DMS 273 treated with DMSO at 0.1 percent for 48 hours (cell line): ENCODE results near the gene CRTC1.

Experiments
- DNase-seq: peaks from one replicate; lab custom pipeline; 2025; lab: John Stamatoyannopoulos, UW

Gene CRTC1

DNA sequence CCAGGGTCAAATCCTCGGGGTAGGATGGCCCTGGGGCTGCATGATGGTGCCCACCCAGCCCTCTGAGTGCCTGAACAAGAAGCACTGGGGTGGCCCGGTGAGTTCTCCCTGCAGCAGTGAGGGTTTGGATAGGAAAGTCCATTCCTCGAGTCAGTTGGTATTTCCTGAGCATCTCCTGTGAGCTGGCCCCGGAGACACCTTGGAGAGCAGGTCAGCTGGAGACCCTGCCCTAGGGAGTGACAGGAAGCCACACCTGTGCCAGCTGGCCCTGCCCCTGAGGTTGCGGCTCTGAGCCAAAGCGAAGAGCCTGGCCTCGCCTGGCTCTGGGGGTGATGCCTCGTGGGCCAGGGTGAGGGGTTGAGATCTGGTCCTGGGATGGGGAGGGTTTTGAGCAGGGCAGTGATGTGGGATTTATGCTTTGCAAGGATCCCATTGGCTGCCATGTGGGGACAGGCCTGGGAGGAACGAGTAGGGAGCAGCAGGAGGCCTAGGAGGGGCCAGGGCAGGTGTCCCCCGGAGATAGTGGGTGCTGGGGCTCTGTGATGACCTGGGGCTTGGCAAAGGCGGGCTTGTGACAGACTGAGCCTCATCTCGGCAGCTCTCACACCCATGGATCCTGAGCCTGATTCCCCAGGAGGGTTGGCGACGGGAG is 16.0 kb downstream of the CRTC1 start:
- DNase-seq, result no peak

DNA sequence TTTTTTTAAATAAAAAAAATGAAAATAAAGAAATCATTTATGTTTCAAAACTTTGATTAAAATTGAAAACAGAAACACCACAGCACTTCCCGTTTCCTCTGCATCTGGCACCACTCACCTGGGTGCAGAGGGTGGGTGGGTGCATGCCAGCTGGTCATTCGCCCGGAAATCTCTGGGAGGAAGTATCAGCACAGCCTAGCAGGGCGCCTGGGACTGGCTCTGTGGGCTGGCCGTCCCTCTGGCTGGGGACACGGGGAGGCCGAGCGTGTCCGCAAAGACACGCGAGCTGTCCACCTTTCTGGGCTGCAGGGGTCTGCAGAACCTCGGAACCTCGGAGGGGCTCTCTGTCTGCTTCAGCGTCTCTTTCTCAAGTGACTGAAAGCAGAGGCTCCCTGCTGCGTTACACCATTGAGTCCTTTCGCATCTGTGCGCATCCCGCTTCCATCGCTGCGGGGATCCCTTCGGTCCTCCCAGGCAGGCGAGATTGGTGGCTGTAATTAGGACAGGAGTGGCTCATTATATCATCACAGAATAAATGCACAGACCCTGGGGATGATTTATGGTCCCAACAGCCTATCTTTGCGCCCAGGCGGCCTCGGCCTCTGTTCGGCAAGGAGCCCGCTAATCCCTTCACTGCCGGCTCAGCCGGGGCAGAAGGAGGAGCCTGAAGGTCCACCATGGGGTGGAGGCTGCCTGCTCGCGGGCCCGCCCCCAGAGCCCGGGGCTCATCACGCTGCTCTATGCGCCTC is 17.2 kb downstream of the CRTC1 start:
- peak; percentile 13 for DNase-seq

DNA sequence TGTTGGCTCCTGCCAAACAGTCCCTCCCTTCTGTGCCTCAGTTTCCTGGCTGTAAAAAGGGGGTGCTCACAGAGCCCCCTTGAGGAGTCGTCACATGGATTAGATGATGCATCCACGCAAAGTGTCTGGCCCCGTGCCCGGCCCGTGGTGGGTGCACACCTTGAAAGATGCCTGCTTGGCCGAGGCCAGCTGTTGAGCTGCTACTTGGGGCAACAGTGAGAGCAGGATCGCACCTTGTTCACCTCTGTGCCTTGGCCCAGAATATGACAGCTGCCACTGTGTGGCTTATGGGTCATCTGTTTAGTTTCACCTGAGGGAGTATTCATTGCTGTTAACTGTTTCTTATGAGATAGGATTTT is 17.7 kb downstream of the CRTC1 start:
- no peak for DNase-seq

DNA sequence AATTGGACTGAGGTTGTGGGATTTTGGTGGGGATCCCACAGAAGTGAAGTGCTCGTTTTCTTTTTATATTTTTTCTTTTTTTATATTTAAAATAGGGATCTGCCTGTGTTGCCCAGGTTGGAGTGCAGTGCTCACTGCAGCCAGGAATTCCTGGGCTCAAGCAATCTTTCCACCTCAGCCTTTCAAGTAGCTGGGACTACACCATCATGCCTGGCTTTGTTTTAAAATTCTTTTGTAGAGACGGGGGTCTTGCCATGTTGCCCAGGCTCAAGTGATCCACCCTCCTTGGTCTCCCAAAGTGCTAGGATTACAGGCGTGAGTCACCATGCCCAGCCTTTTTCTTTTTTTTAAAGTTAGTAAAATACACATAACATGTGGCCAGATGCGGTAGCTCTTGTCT is 20.6 kb downstream of the CRTC1 start:
- no peak for DNase-seq

DNA sequence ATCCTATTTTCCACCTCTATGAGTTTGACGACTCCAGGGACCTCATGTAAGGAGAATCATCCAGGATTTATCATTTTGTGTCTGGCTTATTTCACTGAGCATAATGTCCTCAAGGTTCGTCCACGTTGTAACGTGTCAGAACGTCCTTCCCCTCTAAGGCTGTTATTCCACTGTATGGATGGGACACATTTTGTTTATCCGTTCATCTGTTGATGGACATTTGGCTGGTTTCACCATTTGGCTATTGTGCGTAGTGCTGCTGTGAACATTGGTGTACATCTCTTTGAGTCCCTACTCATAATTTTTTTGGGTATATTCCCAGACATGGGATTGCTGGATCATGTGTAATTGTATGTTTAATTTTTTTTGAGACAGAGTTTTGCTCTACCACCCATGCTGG is 21.5 kb downstream of the CRTC1 start:
- DNase-seq, result no peak

DNA sequence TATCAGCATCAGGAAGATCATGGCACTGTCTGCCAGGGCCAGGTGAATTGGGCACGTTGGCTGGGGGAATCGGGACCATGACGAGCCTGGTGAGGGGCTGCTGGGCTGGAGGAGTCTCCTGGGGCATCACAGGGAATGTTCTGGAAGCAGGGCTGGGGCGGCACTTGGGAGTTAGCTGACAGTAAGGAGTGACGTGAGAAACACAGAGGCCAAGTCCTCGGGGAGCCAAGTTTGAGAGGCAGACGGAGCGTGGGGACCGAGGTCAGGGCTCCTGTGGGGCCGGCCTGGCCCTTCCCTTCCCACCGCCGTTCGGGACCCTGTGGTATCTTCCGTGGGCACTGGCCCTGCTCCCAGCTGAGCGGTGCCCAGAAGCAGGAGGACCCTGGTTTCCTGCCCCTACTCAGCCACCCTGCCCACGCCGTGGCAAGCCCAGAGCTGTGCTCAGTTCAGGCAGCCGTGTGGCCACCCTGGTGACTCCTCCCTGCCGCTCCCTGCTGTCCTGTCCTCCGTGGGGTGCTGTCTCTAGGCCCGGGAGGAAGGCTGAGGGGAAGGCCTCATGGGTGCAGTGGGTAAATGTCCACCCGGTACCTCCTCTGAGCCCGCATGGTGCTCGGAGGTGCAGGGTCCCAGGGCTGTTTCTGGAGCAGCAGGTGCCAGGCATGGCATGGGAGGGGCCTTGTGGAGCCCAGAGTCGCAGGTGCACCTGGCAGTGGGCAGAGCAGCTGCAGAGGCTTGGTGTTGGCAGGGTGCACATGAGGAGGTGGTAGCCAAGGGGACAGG is 25.2 kb downstream of the CRTC1 start:
- DNase-seq, result no peak

DNA sequence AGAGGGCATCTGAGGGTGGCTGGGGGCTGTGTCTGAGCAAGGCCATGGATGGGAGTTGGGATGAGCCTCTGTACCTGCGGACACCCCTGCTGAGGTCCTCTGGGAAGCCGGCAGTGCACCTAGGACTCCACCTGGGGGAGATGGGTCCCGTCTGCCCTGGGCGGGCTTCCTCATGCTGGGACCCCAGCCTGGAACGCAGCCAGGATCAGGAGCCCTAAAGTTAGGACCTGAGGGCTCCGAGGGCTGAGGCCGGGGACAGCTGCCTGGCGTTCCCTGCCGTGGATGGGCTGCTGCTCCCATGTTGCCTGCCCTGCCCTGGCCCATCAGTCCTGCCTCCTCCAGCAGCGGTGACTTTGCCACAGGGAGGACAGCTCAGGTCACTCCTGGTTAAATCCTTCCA is 26.1 kb downstream of the CRTC1 start:
- DNase-seq, result no peak

DNA sequence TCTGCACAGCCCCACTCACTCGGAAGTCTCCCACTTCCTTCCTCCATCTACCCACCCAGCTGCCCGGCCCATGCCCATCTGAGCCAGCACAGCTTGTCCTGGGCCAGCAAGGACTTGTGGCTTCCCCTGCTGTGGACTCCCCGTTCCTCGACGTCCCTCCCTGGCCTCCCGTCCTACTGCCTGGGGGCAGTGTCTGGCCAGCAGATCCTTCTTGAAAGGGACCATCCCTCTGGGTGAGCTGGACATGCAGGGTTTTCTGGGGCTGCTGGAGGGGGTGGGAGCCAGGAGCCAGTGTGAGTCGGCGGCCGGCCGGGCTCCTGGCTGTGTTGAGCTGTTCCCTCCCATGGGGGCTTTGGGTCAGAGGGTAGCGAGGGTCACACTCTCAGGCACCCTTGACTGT is 26.7 kb downstream of the CRTC1 start:
- DNase-seq, result no peak

DNA sequence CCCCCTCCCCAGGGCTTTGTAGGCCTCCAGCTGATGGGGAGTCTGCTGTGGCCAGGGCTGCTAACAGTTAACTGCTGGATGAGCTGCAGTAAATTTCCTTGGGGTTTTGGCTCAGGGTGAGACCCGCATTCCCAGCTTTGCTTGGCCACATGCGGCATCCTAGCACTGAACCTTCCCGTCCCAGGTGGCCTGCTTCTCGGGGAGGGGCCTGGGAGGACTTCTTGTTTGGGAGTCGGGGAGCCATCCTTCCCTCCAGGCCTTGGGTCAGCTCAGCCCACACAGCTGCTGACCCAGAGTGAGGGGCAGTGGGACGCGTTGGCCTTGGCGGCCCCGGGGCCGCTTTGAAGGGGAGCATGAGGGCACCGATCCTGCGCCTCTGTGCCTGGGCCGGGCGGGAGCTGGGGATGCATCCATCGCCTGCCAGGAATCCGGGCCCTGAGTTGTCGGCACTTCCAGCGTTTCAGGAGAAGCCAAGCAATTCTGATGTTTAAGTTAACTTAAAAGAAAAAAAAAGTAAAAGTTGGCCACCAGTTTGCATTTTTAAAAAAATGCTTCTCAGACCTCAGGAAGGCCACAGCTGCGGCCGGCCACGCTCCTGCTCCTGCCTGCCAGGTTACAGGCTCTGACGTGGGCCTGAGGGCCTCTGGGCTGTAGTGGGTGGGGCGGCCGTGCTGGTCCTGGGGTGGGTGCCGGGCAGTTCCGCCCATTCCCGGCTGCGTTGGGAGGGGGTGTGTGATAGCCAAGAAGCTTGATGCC is 27.7 kb downstream of the CRTC1 start:
- DNase-seq, result no peak

DNA sequence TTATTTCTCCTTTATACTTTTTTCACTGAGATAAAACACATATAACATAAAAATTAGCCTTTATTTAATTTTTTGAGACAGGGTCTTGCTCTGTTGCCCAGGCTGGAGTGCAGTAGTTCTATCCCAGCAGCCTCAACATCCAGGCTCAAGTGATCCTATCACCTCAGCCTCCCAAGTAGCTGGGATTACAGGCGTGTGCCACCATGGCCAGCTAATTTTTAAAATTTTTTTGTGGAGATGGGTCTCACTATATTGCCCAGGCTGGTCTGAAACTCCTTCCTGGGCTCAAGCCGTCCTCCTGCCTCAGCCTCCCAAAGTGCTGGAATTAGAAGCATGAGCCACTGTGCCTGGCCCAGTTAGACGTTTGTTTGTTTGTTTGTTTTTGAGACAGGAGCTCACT is 28.4 kb downstream of the CRTC1 start:
- no peak for DNase-seq

DNA sequence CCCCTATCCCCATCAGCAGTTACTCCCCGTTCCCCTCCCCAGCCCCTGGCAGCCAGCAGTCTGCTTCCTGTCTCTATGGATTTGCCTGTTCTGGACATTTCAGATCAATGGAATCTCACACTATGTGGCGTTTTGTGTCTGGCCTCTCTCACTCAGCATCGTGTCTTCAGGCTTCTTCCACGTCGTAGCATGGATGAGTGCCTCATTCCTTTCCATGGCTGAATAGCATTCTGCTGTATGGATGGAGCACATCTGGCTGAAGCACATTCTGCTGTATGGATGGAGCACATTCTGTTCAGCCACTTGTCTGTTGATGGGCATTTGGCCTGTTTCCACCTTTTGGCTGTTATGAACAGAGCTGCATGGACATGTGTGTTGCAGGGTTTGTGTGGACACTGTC is 29.5 kb downstream of the CRTC1 start:
- DNase-seq, result no peak

DNA sequence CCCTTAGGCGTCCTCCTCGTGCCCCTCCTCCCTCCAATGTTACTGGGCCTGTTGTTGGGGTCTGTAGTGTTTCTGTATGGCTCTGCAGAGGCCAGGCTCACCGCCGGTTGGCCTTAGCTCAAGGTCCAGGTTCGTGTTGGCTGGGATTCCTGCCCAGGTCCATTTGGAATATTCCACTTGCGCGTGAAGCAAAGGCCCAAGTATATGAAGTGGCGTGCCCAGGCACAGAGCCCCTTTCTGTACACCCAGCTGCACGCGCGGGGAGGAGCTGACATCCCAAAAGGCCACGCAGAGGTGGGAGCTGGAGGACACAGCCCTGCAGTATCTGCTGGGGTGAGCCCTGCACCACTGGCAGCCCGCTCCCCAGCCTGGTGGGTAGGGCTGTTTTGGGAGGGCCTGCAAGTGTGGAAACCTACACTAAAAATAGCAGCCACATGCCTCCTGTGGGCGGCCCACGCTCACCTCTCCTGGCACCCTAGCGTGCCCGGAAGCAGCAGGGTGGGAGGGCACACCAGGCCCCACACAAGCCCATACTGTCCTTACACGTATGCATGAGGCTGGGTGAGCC is 30.2 kb downstream of the CRTC1 start:
- no peak for DNase-seq

DNA sequence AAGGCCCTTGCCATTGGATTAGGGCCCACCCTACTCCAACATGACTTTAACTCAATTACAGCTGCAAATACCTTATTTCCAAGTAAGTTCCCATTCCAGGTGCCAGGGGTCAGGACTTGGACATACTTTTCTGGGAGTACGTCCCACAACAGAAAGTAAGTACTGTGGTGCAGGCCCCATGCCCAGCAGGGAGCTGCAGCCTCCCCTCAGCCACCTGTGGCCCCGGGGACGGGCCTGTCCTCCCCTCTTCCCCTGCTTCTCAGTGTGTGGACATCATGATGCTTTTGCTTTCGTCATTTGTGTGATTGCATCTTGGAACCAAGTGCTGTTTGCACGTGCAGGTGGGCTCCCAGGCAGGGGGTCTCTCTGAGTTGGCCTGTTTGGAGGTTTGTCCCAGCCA is 31.9 kb downstream of the CRTC1 start:
- DNase-seq, result no peak

DNA sequence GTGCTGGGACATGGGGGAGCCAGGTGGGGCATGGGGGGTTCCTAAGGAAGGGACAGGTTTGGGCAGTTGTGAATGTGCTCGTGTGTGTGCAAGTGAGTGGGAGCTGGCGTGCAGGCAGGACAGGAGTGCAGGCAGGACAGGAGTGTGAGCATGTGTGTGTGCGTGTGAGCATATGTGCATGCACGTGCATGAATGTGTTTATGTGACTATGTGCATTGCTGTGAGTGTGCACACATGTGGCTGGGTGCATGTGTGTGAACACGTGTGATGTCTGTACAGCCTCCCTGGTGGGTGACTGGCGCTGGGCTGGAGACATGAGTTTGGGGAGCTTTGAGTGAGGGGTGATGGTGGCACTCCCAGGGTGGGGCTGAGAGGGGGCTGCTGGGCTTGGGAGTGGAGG is 33.4 kb downstream of the CRTC1 start:
- no peak for DNase-seq

DNA sequence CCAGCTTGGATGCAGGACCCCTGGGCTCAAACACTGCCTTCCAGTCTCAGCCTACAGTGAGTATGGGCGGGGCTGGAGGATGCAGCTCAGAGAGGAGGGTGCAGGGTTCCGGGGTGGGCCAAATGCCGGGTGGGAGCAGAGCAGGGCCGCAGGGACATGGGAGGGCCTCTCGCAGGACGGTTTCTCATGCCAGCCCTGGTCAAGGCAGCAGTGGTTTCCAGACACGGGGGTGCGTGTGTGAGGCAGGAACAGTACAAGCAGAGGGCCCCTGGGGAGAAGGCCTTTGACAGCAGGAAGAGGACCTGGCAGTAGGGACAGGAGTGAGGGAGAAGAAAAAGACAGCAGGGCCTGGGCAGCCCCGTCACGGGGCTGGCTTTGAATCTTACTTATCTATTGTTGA is 34.1 kb downstream of the CRTC1 start:
- no peak for DNase-seq

DNA sequence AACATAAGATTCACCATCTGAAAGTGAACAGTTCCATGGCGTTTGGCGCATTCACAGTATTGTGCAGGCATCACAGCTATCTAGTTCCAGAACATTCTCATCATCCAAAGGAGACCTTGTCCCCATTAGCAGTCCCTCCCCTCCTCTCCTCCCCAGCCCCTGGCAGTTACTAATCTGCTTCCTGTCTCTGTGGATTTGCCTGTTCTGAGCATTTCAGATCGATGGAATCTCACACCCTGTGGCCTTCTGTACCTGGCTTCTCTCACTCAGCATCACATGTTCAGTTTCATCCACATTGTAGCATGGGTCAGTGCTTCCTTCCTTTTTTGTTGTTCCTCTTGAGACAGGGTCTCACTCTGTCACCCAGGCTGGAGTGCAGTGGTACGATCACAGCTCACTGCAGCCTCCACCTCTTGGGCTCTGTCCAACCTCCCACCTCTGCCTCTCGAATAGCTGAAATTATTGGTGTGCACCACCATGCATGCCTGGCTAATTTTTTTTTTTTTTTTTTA is 34.6 kb downstream of the CRTC1 start:
- no peak for DNase-seq

DNA sequence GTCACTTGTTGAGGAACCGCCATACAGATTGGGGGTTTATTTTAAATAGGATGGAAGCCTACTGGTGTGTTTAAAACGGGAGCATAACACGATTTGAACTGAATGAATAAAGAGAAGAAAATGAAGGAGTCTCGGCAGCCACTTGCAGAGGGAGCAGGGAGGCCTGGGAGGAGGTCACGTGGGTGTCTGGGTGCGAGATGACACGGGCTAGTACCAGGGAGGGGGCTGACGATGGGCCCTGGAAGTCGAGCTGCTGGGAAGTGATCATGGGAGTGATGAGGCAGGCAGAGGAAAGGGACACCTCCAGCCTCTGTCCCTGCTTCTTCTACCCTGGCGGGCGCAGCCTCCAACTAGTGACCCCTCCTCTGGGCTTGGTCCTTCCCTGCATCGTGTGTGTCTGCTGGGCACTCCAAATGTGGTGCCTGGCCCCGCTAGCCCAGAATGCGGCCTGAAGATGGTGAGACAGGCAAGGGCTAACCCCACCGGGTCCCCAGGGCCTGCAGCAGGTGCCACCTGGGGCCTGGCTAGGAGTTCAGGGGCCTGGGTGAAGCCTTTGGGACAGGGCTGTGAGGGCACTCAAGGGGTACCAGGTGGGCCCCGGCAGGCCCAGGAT is 35.5 kb downstream of the CRTC1 start:
- DNase-seq, result no peak

DNA sequence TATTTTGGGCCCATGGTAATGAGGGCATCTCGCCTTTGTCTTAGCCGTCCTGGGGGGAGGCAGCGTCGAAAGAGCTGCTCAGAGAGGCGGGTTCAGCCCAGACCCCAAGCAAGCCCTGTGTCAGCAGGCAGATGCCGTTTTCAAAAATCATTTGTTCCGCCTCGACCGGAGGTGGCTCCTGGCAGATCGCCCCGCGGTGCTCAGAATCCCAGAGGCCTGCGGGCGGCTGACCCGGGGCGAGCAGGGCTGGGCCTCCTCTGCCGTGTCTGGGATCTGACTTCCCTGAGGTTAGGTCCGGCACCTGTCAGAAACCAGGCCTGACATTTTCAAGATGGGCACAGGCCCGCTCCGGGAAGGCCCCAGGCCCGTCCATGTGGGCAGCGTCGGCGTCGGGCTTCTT is 36.1 kb downstream of the CRTC1 start:
- no peak for DNase-seq

DNA sequence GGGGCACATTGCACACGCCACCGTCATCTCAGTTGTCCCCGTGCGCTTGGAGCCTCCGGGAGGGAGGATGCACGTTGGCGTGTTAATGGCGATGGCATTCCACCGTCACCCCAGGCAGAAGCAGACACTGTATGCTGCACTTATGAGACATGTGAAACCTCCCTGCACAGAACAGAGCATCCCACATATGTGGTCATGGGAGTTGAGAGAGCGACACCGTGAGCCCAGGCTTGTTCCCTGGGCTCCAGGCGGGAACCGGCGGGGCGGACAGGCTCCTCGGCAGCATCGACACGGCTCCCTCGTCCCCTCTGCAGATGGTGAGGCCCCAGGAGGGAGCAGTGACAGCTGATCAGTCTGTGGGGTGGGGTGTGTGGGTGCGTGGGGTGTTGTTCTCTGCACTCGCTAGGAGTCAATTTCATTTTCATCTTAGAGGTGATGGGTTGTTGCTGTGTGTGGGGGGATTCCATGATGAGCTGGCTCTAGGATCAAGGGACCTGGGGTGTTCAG is 40.4 kb downstream of the CRTC1 start:
- DNase-seq, result no peak

DNA sequence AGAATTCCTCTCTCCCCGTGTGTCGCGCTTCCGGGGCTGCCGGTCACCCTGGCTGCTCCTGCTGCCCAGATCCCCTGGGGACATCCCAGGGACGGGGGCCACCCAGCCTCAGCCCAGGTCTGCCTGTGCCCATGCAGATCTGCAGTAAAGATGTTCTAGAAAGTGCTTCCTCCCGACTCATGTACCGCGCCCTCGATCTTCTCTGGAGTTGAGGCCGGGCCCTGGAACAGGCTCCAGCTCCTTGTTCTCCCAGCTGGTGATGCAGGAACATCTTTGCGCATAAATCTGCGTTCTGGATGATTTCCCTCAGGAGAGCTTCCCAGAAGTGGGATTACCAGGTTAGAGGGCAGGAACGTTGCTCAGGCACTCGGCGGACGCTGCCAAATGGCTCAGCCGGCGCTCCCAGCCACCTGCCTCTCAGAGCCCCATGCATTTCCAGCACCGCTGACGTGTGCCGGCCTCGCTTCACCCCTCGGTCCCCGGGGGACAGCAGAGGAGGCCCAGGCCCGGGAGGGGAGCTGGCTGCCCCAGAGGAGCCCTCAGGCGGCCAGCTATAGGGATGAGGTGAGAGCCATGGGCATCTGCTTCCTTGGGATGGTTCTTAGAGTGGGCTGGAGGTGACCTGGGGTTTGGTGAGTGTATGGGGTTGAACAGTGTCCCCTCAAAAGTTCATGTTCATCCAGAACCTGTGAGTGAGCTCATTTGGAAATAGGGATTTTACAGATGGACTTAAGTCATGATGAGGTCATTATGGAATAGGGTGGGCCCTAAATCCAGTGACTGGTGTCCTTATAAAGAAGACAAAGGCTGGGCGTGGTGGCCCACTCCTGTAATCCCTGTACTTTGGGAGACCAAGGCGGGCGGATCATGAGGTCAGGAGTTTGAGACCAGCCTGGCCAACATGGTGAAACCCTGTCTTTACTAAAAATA is 42.6 kb downstream of the CRTC1 start:
- DNase-seq, result no peak
